Measurements from ENCODE around the gene TMA16.

TMA16 gene

DNA sequence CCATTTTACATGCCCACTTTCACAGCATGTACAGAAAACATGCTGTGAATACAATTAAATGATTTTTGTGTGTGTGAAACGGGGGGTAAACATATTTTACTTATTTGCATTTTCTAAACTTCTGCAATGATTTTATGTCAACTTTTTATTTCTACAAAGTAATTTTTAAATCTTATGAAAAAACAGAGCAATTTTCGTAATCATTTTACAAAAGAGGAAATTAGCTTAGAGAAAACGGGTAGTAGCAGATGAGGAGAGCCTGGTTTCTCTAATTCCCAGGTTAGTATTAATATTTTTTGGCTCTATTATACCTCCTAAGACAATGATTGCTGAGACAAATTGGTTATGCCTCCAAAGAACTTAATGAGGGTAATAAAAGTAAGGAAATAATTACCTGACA lies 24.1 kb upstream of the TMA16 start:
- TF ChIP-seq FOXP2 (optimal IDR thresholded peaks at IDR 0.05; ENCODE audit: borderline replicate concordance, extremely low read depth, extremely low read length, insufficient read depth), result no peak
- TF ChIP-seq TAF1 (IDR thresholded peaks at IDR 0.05; ENCODE audit: borderline replicate concordance, insufficient read depth, low read length), result no peak
- TF ChIP-seq, protein P1, sequence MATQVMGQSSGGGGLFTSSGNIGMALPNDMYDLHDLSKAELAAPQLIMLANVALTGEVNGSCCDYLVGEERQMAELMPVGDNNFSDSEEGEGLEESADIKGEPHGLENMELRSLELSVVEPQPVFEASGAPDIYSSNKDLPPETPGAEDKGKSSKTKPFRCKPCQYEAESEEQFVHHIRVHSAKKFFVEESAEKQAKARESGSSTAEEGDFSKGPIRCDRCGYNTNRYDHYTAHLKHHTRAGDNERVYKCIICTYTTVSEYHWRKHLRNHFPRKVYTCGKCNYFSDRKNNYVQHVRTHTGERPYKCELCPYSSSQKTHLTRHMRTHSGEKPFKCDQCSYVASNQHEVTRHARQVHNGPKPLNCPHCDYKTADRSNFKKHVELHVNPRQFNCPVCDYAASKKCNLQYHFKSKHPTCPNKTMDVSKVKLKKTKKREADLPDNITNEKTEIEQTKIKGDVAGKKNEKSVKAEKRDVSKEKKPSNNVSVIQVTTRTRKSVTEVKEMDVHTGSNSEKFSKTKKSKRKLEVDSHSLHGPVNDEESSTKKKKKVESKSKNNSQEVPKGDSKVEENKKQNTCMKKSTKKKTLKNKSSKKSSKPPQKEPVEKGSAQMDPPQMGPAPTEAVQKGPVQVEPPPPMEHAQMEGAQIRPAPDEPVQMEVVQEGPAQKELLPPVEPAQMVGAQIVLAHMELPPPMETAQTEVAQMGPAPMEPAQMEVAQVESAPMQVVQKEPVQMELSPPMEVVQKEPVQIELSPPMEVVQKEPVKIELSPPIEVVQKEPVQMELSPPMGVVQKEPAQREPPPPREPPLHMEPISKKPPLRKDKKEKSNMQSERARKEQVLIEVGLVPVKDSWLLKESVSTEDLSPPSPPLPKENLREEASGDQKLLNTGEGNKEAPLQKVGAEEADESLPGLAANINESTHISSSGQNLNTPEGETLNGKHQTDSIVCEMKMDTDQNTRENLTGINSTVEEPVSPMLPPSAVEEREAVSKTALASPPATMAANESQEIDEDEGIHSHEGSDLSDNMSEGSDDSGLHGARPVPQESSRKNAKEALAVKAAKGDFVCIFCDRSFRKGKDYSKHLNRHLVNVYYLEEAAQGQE (IDR thresholded peaks at IDR 0.05; ENCODE audit: insufficient read depth in 1 of 2, low read depth in 2 of 2, low read length in 2 of 2), result no peak

DNA sequence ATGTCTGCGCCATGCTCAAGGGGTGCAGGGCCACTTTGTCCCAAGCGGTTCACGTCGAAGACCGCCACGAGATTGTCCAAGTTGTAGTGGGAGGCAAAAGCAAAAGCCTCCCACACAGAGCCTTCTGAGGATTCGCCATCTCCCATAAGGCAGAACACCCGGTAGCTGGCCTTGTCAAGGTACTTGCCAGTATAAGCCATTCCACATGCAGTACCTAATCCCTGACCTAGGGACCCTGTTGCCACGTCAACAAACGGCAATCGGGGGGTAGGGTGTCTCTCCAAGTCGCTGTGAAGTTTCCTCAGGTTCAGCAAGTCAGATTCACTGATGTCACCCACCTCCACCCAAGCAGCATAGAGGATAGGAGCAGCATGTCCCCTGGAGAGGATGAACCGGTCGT lies 21.4 kb upstream of the TMA16 start:
- TF ChIP-seq SIN3A (IDR thresholded peaks at IDR 0.05; ENCODE audit: borderline replicate concordance, insufficient read depth, low read length) (no peak), FOXP2 (optimal IDR thresholded peaks at IDR 0.05; ENCODE audit: borderline replicate concordance, extremely low read depth, extremely low read length, insufficient read depth) (no peak), POLR2AphosphoS5 (IDR thresholded peaks at IDR 0.05; ENCODE audit: low read depth, low read length) (no peak), TAF1 (IDR thresholded peaks at IDR 0.05; ENCODE audit: borderline replicate concordance, insufficient read depth, low read length) (no peak)
- TF ChIP-seq, protein P1 (IDR thresholded peaks at IDR 0.05; ENCODE audit: insufficient read depth in 1 of 2, low read depth in 2 of 2, low read length in 2 of 2), result no peak

DNA sequence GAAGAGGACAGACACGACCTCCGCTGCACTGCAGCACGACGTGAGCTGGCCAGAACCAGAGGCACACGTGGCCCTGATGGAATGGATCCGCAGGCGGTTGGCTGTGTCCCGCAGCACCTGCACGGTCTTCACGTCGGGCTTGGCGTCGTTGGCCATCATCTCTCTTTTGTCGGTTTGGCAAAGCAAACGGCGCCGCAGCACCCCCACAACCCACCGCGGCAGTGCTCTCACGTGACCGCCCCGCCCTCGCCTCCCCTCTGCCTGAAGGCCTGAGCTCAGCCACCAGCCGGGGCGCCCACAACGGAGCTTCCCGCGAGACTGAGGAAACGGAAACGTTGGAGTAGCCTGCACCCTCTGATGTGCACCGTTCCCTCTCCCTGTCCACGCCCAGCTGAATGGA lies 20.9 kb upstream of the TMA16 start, which contains the start of gene TKTL2:
Gene TKTL2, minus strand, starts transcription at position 179 of the 400 bp plus-strand sequence. Its CDS starts 20 bp downstream, at position 159.
- no peak for TF ChIP-seq POLR2AphosphoS5 (IDR thresholded peaks at IDR 0.05; ENCODE audit: low read depth, low read length)
- no peak for TF ChIP-seq SIN3A (IDR thresholded peaks at IDR 0.05; ENCODE audit: borderline replicate concordance, insufficient read depth, low read length)

DNA sequence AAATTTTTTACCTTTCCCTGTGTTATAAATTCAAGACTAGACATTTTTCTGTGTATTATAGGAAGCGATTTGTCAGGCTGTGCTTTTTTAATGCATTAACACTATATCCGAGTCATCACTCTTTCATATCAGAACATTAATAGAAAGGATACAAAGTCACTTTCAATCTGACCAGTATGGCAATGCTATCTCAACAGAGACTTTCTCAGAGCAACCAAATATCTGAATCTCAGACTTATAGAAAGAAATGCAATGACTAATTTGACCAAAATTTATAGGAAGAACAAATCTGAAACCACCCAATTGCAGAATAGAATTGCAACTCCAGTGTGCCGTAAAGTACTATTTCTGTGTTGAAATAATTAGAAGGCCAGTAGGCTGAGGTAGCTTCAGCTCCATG lies 20.5 kb upstream of the TMA16 start:
- TF ChIP-seq FOXP2 (optimal IDR thresholded peaks at IDR 0.05; ENCODE audit: borderline replicate concordance, extremely low read depth, extremely low read length, insufficient read depth) (no peak), SIN3A (IDR thresholded peaks at IDR 0.05; ENCODE audit: borderline replicate concordance, insufficient read depth, low read length) (no peak)

DNA sequence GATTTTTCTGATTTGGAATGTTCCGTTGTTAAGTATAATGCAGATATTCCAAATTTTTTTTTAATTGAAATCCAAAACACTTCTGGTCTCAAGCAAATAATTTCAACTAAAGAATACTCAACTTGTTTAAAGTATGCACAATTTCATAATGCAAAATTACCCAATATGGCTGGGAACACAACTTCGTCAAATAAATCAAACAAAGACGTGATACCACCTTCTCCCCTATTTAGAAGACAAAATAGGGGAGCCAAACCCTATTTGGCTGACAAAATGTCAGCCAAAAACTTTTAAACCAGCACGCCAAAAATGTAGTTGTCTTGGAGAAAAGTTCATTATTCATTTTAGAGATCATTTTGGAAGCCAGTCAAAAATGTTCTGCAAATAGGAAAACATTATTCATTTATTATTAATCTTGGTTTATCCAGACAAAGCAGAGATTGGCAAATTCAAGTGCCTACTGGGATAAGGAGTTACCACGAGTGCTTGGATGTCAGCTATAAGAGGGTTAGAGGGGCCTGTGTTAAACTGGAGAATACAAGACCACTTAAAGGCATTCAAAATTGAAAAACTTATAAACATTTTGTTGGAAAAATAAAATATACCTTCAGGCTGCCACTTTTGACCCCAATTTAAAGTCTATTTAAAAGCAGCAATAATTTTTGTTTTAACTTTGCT lies 17.6 kb upstream of the TMA16 start:
- TF ChIP-seq SIN3A (IDR thresholded peaks at IDR 0.05; ENCODE audit: borderline replicate concordance, insufficient read depth, low read length) (no peak), FOXP2 (optimal IDR thresholded peaks at IDR 0.05; ENCODE audit: borderline replicate concordance, extremely low read depth, extremely low read length, insufficient read depth) (no peak), TAF1 (IDR thresholded peaks at IDR 0.05; ENCODE audit: borderline replicate concordance, insufficient read depth, low read length) (no peak), POLR2AphosphoS5 (IDR thresholded peaks at IDR 0.05; ENCODE audit: low read depth, low read length) (no peak)
- TF ChIP-seq, protein P1 (IDR thresholded peaks at IDR 0.05; ENCODE audit: insufficient read depth in 1 of 2, low read depth in 2 of 2, low read length in 2 of 2), result no peak

DNA sequence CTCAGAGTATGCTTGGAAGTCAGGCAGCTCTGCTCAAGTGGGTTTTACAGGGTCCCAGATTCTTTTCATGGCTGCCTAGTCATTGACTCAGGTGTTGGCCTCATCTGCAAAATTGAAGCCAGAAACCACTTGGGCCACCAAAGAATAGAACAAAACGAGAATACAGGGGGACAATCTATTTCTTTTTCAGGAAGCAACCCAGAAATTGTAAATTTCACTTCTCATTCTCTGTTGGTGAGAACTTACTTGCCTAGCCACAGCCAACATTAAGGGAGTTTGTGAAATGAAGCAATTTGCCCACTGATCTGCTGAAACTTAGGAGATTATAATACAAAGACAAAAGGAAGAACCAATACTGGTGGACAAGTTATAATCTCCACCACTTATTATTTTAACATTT lies 12.3 kb upstream of the TMA16 start:
- TF ChIP-seq, protein P1 (IDR thresholded peaks at IDR 0.05; ENCODE audit: insufficient read depth in 1 of 2, low read depth in 2 of 2, low read length in 2 of 2), result no peak
- TF ChIP-seq POLR2AphosphoS5 (IDR thresholded peaks at IDR 0.05; ENCODE audit: low read depth, low read length) (no peak), TAF1 (IDR thresholded peaks at IDR 0.05; ENCODE audit: borderline replicate concordance, insufficient read depth, low read length) (no peak), FOXP2 (optimal IDR thresholded peaks at IDR 0.05; ENCODE audit: borderline replicate concordance, extremely low read depth, extremely low read length, insufficient read depth) (no peak), SIN3A (IDR thresholded peaks at IDR 0.05; ENCODE audit: borderline replicate concordance, insufficient read depth, low read length) (no peak)
